OCI-LY1 (cell line): ENCODE measurements around the gene EIF2S2.

Experiments
- H2AFZ ChIP-seq: fragments of 200-600 bp; sonication (generic), shearing (Covaris generic); 2 replicates; pipeline ENCODE4 v1.6.0; 2014; ENCODE audit warnings: antibody characterized with exemption, mild to moderate bottlenecking, low read length
- H3F3A ChIP-seq: fragments of 200-600 bp; sonication (generic), shearing (Covaris generic); 2 replicates; pipeline ENCODE4 v1.6.0; 2014; ENCODE audit warnings: mild to moderate bottlenecking, antibody characterized with exemption, low read length, moderate library complexity; ENCODE audit not compliant: insufficient read depth
- H3K27ac ChIP-seq: fragments of 200-600 bp; sonication (generic); 2 replicates; pipeline ENCODE4 v1.5.1; 2014; ENCODE audit warnings: low read length, mixed run types, mild to moderate bottlenecking, low read depth; ENCODE audit not compliant: poor library complexity, severe bottlenecking
- H3K27me3 ChIP-seq: fragments of 200-600 bp; sonication (generic); 2 replicates; pipeline ENCODE4 v1.6.0; 2014; ENCODE audit warnings: antibody characterized with exemption, mild to moderate bottlenecking, low read length, moderate library complexity; ENCODE audit not compliant: insufficient read depth
- H3K36me3 ChIP-seq: fragments of 200-600 bp; sonication (generic); 2 replicates; pipeline ENCODE4 v1.6.1; 2014; ENCODE audit warnings: mild to moderate bottlenecking, antibody characterized with exemption, low read length, moderate library complexity, mixed read lengths; ENCODE audit not compliant: insufficient read depth
- H3K4me1 ChIP-seq: fragments of 200-600 bp; sonication (generic); 2 replicates; pipeline ENCODE4 v1.5.1; 2014; ENCODE audit warnings: mild to moderate bottlenecking, low read length, moderate library complexity; ENCODE audit not compliant: insufficient read depth, severe bottlenecking
- H3K4me2 ChIP-seq: fragments of 200-600 bp; sonication (generic), shearing (Covaris generic); 2 replicates; pipeline ENCODE4 v1.6.1; 2014; ENCODE audit warnings: low read length
- H3K4me3 ChIP-seq: fragments of 200-600 bp; sonication (generic); 2 replicates; pipeline ENCODE4 v1.5.1; 2014; ENCODE audit warnings: low read length, low read depth, mild to moderate bottlenecking, mixed read lengths; ENCODE audit not compliant: poor library complexity, severe bottlenecking
- H3K79me2 ChIP-seq: fragments of 200-600 bp; shearing (Covaris generic); 2 replicates; pipeline ENCODE4 v1.6.1; 2016; ENCODE audit warnings: mixed run types, low read length, mixed read lengths; ENCODE audit not compliant: insufficient read depth
- H3K9ac ChIP-seq: fragments of 200-600 bp; sonication (generic), shearing (Covaris generic); 2 replicates; pipeline ENCODE4 v1.6.1; 2014; ENCODE audit warnings: mild to moderate bottlenecking, low read length, mixed read lengths
- H3K9me2 ChIP-seq: fragments of 200-600 bp; sonication (generic), shearing (Covaris generic); 2 replicates; pipeline ENCODE4 v1.6.1; 2014; ENCODE audit warnings: low read depth, mild to moderate bottlenecking, low read length, mixed read lengths
- H3K9me3 ChIP-seq: fragments of 200-600 bp; shearing (Covaris generic); 2 replicates; pipeline ENCODE4 v1.6.1; 2014; ENCODE audit warnings: low read length, mixed read lengths
- H4K20me1 ChIP-seq: fragments of 200-600 bp; sonication (generic), shearing (Covaris generic); 2 replicates; pipeline ENCODE4 v1.6.0; 2016; ENCODE audit warnings: mild to moderate bottlenecking, low read length; ENCODE audit not compliant: insufficient read depth
- CTCF ChIP-seq: fragments of 200-600 bp; sonication (generic), shearing (Covaris generic); IDR thresholded peaks from 2 replicates; pipeline ENCODE4 v1.5.1; 2017; ENCODE audit warnings: mild to moderate bottlenecking, antibody characterized with exemption, low read length, moderate library complexity, mixed read lengths
- EZH2 ChIP-seq: fragments of 200-600 bp; sonication (generic), shearing (Covaris generic); IDR thresholded peaks from 2 replicates; pipeline ENCODE4 v1.8.0; 2017; ENCODE audit warnings: borderline replicate concordance, mixed run types, mild to moderate bottlenecking, antibody characterized with exemption, low read length, moderate library complexity, mixed read lengths

Gene EIF2S2

GRCh38 chr20:34047917-34048316, 64.1 kb downstream of the EIF2S2 start:
- Histone ChIP-seq H3K4me2 (no peak overlapping the region), H3K9me3 (no peaks in the 10 kb centered on the region), H3K4me3 (no peak overlapping the region), H3K36me3 (peaks cover 9% of the 10 kb centered on the region; the same call in 1 of the 2 replicates), H3K27ac (no peak overlapping the region), H3K4me1 (peaks cover 18% of the 10 kb centered on the region), H4K20me1 (no peaks in the 10 kb centered on the region), H3K79me2 (peaks cover 41% of the 10 kb centered on the region), H3K27me3 (no peaks in the 10 kb centered on the region), H2AFZ (no peak overlapping the region), H3K9ac (no peak overlapping the region), H3F3A (no peaks in the 10 kb centered on the region), H3K9me2 (no peaks in the 10 kb centered on the region)
- TF ChIP-seq CTCF = no peak
- no peak for TF ChIP-seq EZH2

GRCh38 chr20:34047010-34047687, 64.9 kb downstream of the EIF2S2 start:
- no peaks in the 10 kb centered on the region for H3K9me3 ChIP-seq
- no peak overlapping the region for H3K4me3 ChIP-seq
- H3K27me3 ChIP-seq = no peaks in the 10 kb centered on the region
- H3K4me2 ChIP-seq = no peak overlapping the region
- H3K36me3 ChIP-seq = peaks cover 9% of the 10 kb centered on the region; the same call in 1 of the 2 replicates
- H3K9ac ChIP-seq = no peak overlapping the region
- no peak for TF ChIP-seq EZH2
- no peak for TF ChIP-seq CTCF
- no peak overlapping the region for H3K27ac ChIP-seq
- H4K20me1 ChIP-seq = no peaks in the 10 kb centered on the region
- H3K9me2 ChIP-seq = no peaks in the 10 kb centered on the region
- H2AFZ ChIP-seq = no peak overlapping the region
- no peaks in the 10 kb centered on the region for H3F3A ChIP-seq
- H3K79me2 ChIP-seq = peaks cover 44% of the 10 kb centered on the region
- peaks cover 18% of the 10 kb centered on the region for H3K4me1 ChIP-seq

- Histone ChIP-seq H3K4me3 (no peak overlapping the region), H3K27me3 (no peaks in the 10 kb centered on the region), H3F3A (no peaks in the 10 kb centered on the region), H4K20me1 (no peaks in the 10 kb centered on the region), H3K9ac (no peak overlapping the region), H3K27ac (no peak overlapping the region), H3K79me2 (peaks cover 38% of the 10 kb centered on the region), H2AFZ (no peak overlapping the region), H3K36me3 (peaks cover 9% of the 10 kb centered on the region; the same call in 1 of the 2 replicates), H3K4me1 (peaks cover 18% of the 10 kb centered on the region), H3K9me3 (no peaks in the 10 kb centered on the region), H3K4me2 (no peak overlapping the region), H3K9me2 (no peaks in the 10 kb centered on the region)
- TF ChIP-seq EZH2 (no peak), CTCF (no peak)
These were observed 65.9 kb downstream of the EIF2S2 start for GRCh38 chr20:34045930-34046725.
